AG04450 (cell line): ENCODE measurements around the gene PIK3R4. TPM values are rescaled to one million over a fixed set of nuclear protein-coding genes. Genes with fewer than 3 reads are reported as not detected.

Experiments
- CTCF ChIA-PET: fragments of 300-600, 350-600 bp; formaldehyde crosslinking; extraction: SDS; loops from one replicate; lab custom pipeline; 2022; ENCODE audit warnings: antibody characterized with exemption, inconsistent platforms; lab: Charles Lee
- POLR2A ChIA-PET: fragments of 350-600 bp; formaldehyde crosslinking; extraction: SDS; loops from one replicate; lab custom pipeline; 2021; ENCODE audit warnings: antibody characterized with exemption, inconsistent platforms; lab: Yijun Ruan, JAX
- DNase-seq: peaks from one replicate; pipeline ENCODE4 v3.0.0-alpha.2; 2011; ENCODE audit warnings: low read depth, low spot score
- H3K27ac ChIP-seq: one replicate; pipeline ENCODE4 v1.5.1; 2012; ENCODE audit warnings: low read depth, low read length, control low read depth
- H3K27me3 ChIP-seq: one replicate; pipeline ENCODE4 v1.6.0; 2012; ENCODE audit warnings: low read length; ENCODE audit not compliant: control insufficient read depth, insufficient read depth
- H3K4me3 ChIP-seq: 2 replicates; pipeline ENCODE4 v1.5.1; 2011; ENCODE audit warnings: mild to moderate bottlenecking, low read depth, low read length, control low read depth
- H3K9me3 ChIP-seq: 2 replicates; pipeline ENCODE4 v1.5.1; 2012; ENCODE audit warnings: low read length; ENCODE audit not compliant: control insufficient read depth, insufficient read depth
- polyA plus RNA-seq: library from polyadenylated mRNA; depleted of rRNA; stranded (reverse); fragments of >200 nt; gene quantifications from 2 replicates; pipeline ENCODE4 v1.2.3, GENCODE V29; 2011
- TF ChIP-seq, protein P1 (sequence below): IDR thresholded peaks from 2 replicates; pipeline ENCODE4 v1.5.1; 2011; ENCODE audit warnings: low read depth, low read length, control low read depth, inconsistent platforms

The PIK3R4 gene
- polyA plus RNA-seq, 1 experiment, result 25.6 TPM

DNA sequence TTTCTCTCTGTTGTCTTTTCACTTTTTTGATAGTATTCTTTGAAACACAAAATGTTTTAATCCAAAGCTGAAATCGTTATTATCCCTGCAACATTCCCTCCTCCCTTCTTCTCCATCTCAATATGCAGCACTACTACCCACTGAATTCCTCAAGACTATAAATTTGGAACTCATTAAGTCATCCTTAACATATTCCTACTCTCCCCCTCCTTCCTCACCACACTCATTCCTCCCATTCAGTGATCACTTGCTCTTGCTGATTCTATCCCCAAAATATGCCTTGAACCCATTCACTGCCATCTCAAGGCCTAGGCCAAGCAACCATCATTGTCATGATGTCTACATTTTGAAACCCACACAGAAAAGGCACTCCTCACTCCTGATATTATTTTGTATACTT lies 2.4 kb upstream of the PIK3R4 start:
- Histone ChIP-seq H3K9me3 (no peaks in the 10 kb centered on the region), H3K27me3 (no peaks in the 10 kb centered on the region), H3K27ac (no peak overlapping the region), H3K4me3 (no peak overlapping the region)
- TF ChIP-seq, protein P1, sequence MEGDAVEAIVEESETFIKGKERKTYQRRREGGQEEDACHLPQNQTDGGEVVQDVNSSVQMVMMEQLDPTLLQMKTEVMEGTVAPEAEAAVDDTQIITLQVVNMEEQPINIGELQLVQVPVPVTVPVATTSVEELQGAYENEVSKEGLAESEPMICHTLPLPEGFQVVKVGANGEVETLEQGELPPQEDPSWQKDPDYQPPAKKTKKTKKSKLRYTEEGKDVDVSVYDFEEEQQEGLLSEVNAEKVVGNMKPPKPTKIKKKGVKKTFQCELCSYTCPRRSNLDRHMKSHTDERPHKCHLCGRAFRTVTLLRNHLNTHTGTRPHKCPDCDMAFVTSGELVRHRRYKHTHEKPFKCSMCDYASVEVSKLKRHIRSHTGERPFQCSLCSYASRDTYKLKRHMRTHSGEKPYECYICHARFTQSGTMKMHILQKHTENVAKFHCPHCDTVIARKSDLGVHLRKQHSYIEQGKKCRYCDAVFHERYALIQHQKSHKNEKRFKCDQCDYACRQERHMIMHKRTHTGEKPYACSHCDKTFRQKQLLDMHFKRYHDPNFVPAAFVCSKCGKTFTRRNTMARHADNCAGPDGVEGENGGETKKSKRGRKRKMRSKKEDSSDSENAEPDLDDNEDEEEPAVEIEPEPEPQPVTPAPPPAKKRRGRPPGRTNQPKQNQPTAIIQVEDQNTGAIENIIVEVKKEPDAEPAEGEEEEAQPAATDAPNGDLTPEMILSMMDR, result no peak
- ChIA-PET POLR2A (interaction anchor here (1.7 kb wide), 1 partner anchor 633 kb away, joined by 3 read pairs; the partner anchor contains the start of gene NUDT16), CTCF (interaction anchor here (0.9 to 4.1 kb wide), 2 partner anchors 10 to 145 kb away, joined by 3 to 50 read pairs; partner anchors contain the start of gene ATP2C1)
- DNase-seq, result no peak

DNA sequence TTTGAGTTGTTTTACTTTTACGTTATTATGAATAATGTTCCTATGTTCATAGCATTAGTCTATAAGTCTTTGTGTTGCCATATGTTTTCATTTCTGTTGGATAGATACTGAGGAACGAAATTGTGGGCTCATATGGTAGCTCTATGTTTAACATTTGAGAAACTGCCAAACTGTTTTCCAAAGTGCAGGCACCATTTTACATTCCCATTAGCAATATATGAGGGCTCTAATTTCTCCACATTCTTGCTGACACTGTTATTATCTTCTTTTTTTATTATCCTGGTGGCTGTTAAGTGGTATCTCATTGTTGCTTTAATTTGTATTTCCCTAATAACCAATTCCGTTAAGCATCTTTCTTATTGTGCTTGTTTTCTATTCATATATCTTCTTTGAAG lies 1.8 kb upstream of the PIK3R4 start:
- POLR2A ChIA-PET, result interaction anchor here (1.7 kb wide), 1 partner anchor 633 kb away, joined by 3 read pairs; the partner anchor contains the start of gene NUDT16
- CTCF ChIA-PET, result interaction anchor here (0.8 to 4.1 kb wide), 2 partner anchors 11 to 145 kb away, joined by 3 to 50 read pairs; no protein-coding TSS in a partner anchor
- Histone ChIP-seq H3K9me3 (no peaks in the 10 kb centered on the region), H3K4me3 (no peak overlapping the region), H3K27ac (no peak overlapping the region), H3K27me3 (no peaks in the 10 kb centered on the region)
- TF ChIP-seq, protein P1, result no peak
- no peak for DNase-seq

DNA sequence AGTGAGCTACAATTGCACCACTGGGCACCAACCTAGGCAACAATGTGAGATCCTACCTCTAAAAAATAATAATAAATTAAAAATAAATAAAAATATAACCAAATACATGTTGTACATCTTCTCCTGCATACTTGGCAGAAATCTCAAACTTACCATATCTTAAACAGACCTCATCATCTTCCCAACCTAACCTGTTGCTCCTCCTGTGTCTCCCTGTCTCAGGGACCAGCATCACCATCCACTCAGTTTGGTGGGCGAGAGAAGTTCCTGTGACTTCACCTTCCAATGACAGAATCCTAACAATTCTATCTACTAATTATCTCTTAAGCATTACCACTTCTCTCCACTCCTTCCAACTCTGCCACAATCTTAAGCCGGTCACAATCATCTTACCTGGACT lies 3.3 kb downstream of the PIK3R4 start:
- Histone ChIP-seq H3K27ac (no peak overlapping the region), H3K9me3 (no peaks in the 10 kb centered on the region), H3K4me3 (no peak overlapping the region), H3K27me3 (no peaks in the 10 kb centered on the region)
- POLR2A ChIA-PET, result interaction anchor here (0.6 kb wide), 1 partner anchor 288 kb away, joined by 4 read pairs; no protein-coding TSS in a partner anchor
- CTCF ChIA-PET, result interaction anchor here (0.5 kb wide), 1 partner anchor 727 kb away, joined by 3 read pairs; no protein-coding TSS in a partner anchor
- no peak for DNase-seq
- TF ChIP-seq, protein P1, result no peak

DNA sequence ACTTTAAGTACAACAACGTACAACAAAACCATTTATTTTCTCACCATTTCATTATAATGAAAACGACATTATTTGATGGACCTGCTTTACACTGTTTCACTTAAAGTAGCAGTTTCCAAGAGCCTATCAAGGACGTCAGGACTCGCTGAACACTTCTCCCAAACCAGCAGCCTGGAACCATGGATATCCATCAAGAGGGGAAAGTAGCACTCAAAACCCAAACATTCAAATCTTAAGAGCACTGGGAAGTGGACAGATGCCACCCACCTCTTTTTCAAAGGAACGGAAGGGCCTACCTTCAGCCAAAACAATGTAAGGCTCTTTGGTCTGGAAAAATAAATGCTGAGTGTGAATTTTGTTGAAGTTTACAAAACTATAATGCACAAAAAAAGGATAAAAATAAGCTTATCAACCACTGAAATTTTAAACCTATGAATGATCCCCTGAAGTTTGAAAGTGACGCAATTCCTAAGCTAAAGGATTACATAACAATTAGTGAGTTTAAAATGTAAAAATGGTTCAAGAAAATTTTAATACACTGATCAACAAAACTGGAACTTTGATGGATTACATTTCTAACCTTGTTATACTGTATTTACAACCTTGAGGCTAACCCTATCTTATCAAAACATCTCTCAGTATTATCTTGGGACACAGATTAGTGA lies 4.6 kb downstream of the PIK3R4 start:
- TF ChIP-seq, protein P1, result no peak
- H3K4me3 ChIP-seq, result no peak overlapping the region
- no peak for DNase-seq
- CTCF ChIA-PET, result interaction anchor here (1.0 to 1.2 kb wide), 2 partner anchors 18 to 151 kb away, joined by 3 to 6 read pairs; partner anchors contain the start of gene ATP2C1
- POLR2A ChIA-PET, result no interaction called here
- H3K27ac ChIP-seq, result no peak overlapping the region
- no peaks in the 10 kb centered on the region for H3K27me3 ChIP-seq
- H3K9me3 ChIP-seq, result no peaks in the 10 kb centered on the region

DNA sequence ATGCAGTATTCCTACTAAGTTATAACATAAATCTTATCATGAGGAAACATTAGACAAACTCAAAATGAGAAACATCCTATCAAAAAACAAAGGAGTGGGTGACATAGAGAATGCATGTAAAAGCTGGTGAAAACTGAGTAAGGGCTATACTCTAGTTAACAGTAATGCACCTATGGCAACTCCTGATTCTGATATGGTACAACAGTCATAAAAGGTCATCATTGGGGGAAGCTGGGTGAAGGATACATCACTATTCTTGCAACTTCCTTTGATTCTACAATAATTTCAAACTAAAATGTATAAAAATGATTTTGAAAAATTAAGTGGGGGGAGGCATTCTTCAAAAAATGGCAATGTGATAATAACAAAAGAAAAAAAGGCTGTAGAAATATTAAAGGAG lies 6.8 kb downstream of the PIK3R4 start:
- no peak overlapping the region for H3K27ac ChIP-seq
- DNase-seq, result no peak
- H3K4me3 ChIP-seq, result no peak overlapping the region
- ChIA-PET POLR2A (no interaction called here), CTCF (no interaction called here)
- no peaks in the 10 kb centered on the region for H3K9me3 ChIP-seq
- TF ChIP-seq, protein P1, result no peak
- no peaks in the 10 kb centered on the region for H3K27me3 ChIP-seq
